Measurements from ENCODE around the gene ARHGAP19.
"Not testable (repeated sequence)": the region's sequence is repeated elsewhere in the genome, so short reads cannot be mapped to it uniquely, and the experiment has no call there.

The ARHGAP19 gene

GRCh38 chr10:97321032-97321803 lies 28.8 kb upstream of the ARHGAP19 start:
- DNase-seq = no peak

GRCh38 chr10:97320480-97321031 lies 28.1 kb upstream of the ARHGAP19 start:
- peak; percentile 30 for DNase-seq

- peak; percentile 68 for DNase-seq
Measured at GRCh38 chr10:97319671-97320479, 27.4 kb upstream of the ARHGAP19 start.

GRCh38 chr10:97318772-97319651 lies 26.6 kb upstream of the ARHGAP19 start, which contains the start of gene FRAT1:
Gene FRAT1, plus strand, starts transcription at chr10:97319271. Its CDS starts 183 bp downstream, at chr10:97319454.
- DNase-seq = peak; percentile 82

GRCh38 chr10:97314671-97315070 lies 22.2 kb upstream of the ARHGAP19 start:
- DNase-seq = no peak

- no peak for DNase-seq
Measured at GRCh38 chr10:97312897-97313296, 20.5 kb upstream of the ARHGAP19 start.

GRCh38 chr10:97311111-97311626 lies 18.7 kb upstream of the ARHGAP19 start:
- no peak for DNase-seq

GRCh38 chr10:97307866-97308780 lies 15.7 kb upstream of the ARHGAP19 start:
- no peak for DNase-seq

GRCh38 chr10:97307441-97307840 lies 15.0 kb upstream of the ARHGAP19 start:
- DNase-seq = no peak

GRCh38 chr10:97302088-97302791 lies 9.8 kb upstream of the ARHGAP19 start:
- DNase-seq = no peak

- DNase-seq = no peak
Measured at GRCh38 chr10:97300980-97301379, 8.5 kb upstream of the ARHGAP19 start.

GRCh38 chr10:97298223-97298571 lies 5.8 kb upstream of the ARHGAP19 start:
- no peak for DNase-seq

GRCh38 chr10:97297556-97298222 lies 5.3 kb upstream of the ARHGAP19 start:
- DNase-seq = no peak

- DNase-seq = no peak
Measured at GRCh38 chr10:97292862-97293198, 393 bp upstream of the ARHGAP19 start.

- DNase-seq = no peak
Measured at GRCh38 chr10:97291357-97292096, 910 bp downstream of the ARHGAP19 start.

GRCh38 chr10:97290576-97291356 lies 1.7 kb downstream of the ARHGAP19 start:
- DNase-seq = not testable (repeated sequence)

GRCh38 chr10:97290076-97290475 lies 2.4 kb downstream of the ARHGAP19 start:
- DNase-seq = not testable (repeated sequence)

- DNase-seq = no peak
Measured at GRCh38 chr10:97280783-97281182, 11.7 kb downstream of the ARHGAP19 start.

All from stimulated activated naive CD4-positive, alpha-beta T cell treated with Interleukin-2 at 50 U/mL for 16 hours (primary cell).